SH-SY5Y (cell line): ENCODE measurements around the gene CIB1.

Experiments
- GATA2 ChIP-seq: IDR thresholded peaks from 2 replicates; pipeline ENCODE4 v1.6.1; 2011; ENCODE audit warnings: mild to moderate bottlenecking, low read depth, low read length
- GATA3 ChIP-seq: IDR thresholded peaks from 2 replicates; pipeline ENCODE4 v1.6.1; 2011; ENCODE audit warnings: low read depth, mild to moderate bottlenecking, low read length, moderate library complexity

DNA sequence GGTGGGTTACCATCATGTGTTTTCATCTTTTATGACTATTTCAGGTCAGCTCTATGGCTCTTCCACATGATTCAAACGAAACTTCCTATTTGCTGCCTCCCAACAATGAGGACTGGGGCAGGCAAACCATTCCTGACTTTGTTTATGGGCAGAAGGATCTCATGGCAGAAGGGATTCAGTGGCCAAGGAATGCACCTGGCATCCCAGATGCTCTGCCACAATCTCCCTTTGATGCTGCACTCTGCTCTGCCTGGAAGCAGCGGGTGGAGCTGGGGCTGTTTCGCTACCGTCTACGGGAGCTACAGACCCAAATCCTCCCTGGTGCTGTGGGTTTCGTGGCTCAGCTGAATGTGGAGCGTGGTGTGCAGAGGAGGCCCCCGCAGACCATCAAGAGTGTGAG lies 7.1 kb upstream of the CIB1 start:
- TF ChIP-seq GATA2 (no peak), GATA3 (no peak)
